Loucy (cell line): ENCODE measurements around the gene KRT12.

Experiments used
- H2AFZ ChIP-seq: fragments of 200-600 bp; sonication (generic); 2 replicates; pipeline ENCODE4 v1.6.0; 2016; ENCODE audit warnings: antibody characterized with exemption, mild to moderate bottlenecking, low read length, moderate library complexity
- H3F3A ChIP-seq: fragments of 200-600 bp; 2 replicates; pipeline ENCODE4 v1.6.0; 2016; ENCODE audit warnings: antibody characterized with exemption, low read depth, mild to moderate bottlenecking
- H3K27me3 ChIP-seq: fragments of 200-600 bp; sonication (generic); 2 replicates; pipeline ENCODE4 v1.6.1; 2014; ENCODE audit warnings: low read length, mild to moderate bottlenecking; ENCODE audit not compliant: insufficient read depth, poor library complexity, severe bottlenecking
- H3K36me3 ChIP-seq: fragments of 200-600 bp; sonication (generic); 2 replicates; pipeline ENCODE4 v1.6.1; 2016; ENCODE audit warnings: low read length; ENCODE audit not compliant: insufficient read depth
- H3K4me1 ChIP-seq: fragments of 200-600 bp; sonication (generic); 2 replicates; pipeline ENCODE4 v1.5.1; 2014; ENCODE audit warnings: low read length, mild to moderate bottlenecking; ENCODE audit not compliant: insufficient read depth, poor library complexity, severe bottlenecking
- H3K4me2 ChIP-seq: fragments of 200-600 bp; sonication (generic); 2 replicates; pipeline ENCODE4 v1.6.0; 2014; ENCODE audit warnings: antibody characterized with exemption, low read length, low read depth, mild to moderate bottlenecking; ENCODE audit not compliant: poor library complexity, severe bottlenecking
- H3K4me3 ChIP-seq: fragments of 200-600 bp; sonication (generic); 2 replicates; pipeline ENCODE4 v1.5.1; 2014; ENCODE audit warnings: low read length, mild to moderate bottlenecking, mixed read lengths; ENCODE audit not compliant: poor library complexity, severe bottlenecking
- H3K79me2 ChIP-seq: fragments of 200-600 bp; sonication (generic); 2 replicates; pipeline ENCODE4 v1.6.1; 2014; ENCODE audit warnings: low read length; ENCODE audit not compliant: insufficient read depth
- H3K9ac ChIP-seq: fragments of 200-600 bp; sonication (generic); 2 replicates; pipeline ENCODE4 v1.6.0; 2014; ENCODE audit warnings: mild to moderate bottlenecking, low read depth, low read length, moderate library complexity; ENCODE audit not compliant: poor library complexity, severe bottlenecking
- H3K9me2 ChIP-seq: fragments of 200-600 bp; sonication (generic); replicated peaks from 2 replicates; pipeline ENCODE4 v1.6.1; 2016; ENCODE audit warnings: low read depth, low read length, mixed read lengths
- H3K9me3 ChIP-seq: fragments of 200-600 bp; sonication (generic); 2 replicates; pipeline ENCODE4 v1.6.1; 2014; ENCODE audit warnings: mild to moderate bottlenecking, antibody characterized with exemption, low read length, low read depth; ENCODE audit not compliant: insufficient read depth
- H4K20me1 ChIP-seq: fragments of 200-600 bp; sonication (generic); 2 replicates; pipeline ENCODE4 v1.6.0; 2014; ENCODE audit warnings: antibody characterized with exemption, low read length, mild to moderate bottlenecking; ENCODE audit not compliant: insufficient read depth, poor library complexity, severe bottlenecking
- CTCF ChIP-seq: fragments of 200-600 bp; sonication (generic); conservative IDR thresholded peaks from 2 replicates; pipeline ENCODE4 v1.5.1; 2014; ENCODE audit warnings: mild to moderate bottlenecking, antibody characterized with exemption, low read length
- EZH2phosphoT487 ChIP-seq: fragments of 200-600 bp; IDR thresholded peaks from 2 replicates; pipeline ENCODE4 v1.6.1; 2018; ENCODE audit warnings: antibody characterized with exemption, mild to moderate bottlenecking, moderate library complexity, borderline replicate concordance

Gene KRT12

GRCh38 chr17:40910441-40910841, 43.4 kb upstream of the KRT12 start:
- no peaks in the 10 kb centered on the region for H3K9me3 ChIP-seq
- no peak overlapping the region for H3K4me3 ChIP-seq
- H4K20me1 ChIP-seq, result no peaks in the 10 kb centered on the region
- no peaks in the 10 kb centered on the region for H3K27me3 ChIP-seq
- TF ChIP-seq EZH2phosphoT487 (no peak), CTCF (no peak)
- no peaks in the 10 kb centered on the region for H3F3A ChIP-seq
- no peaks in the 10 kb centered on the region for H3K79me2 ChIP-seq
- H3K4me1 ChIP-seq, result no peaks in the 10 kb centered on the region
- no peaks in the 10 kb centered on the region for H3K36me3 ChIP-seq
- H2AFZ ChIP-seq, result peak overlapping the region; percentile 20; the same call in 1 of the 2 replicates
- H3K9ac ChIP-seq, result no peak overlapping the region
- H3K9me2 ChIP-seq, result no peaks in the 10 kb centered on the region
- H3K4me2 ChIP-seq, result no peak overlapping the region

GRCh38 chr17:40909755-40910154, 42.7 kb upstream of the KRT12 start:
- Histone ChIP-seq H3K4me1 (no peaks in the 10 kb centered on the region), H3K27me3 (no peaks in the 10 kb centered on the region), H3K9me2 (no peaks in the 10 kb centered on the region), H2AFZ (no peak overlapping the region), H3K36me3 (no peaks in the 10 kb centered on the region), H3F3A (no peaks in the 10 kb centered on the region), H3K79me2 (no peaks in the 10 kb centered on the region), H3K9ac (no peak overlapping the region), H3K4me3 (no peak overlapping the region), H3K9me3 (no peaks in the 10 kb centered on the region), H4K20me1 (no peaks in the 10 kb centered on the region), H3K4me2 (no peak overlapping the region)
- TF ChIP-seq EZH2phosphoT487 (no peak), CTCF (no peak)

- no peaks in the 10 kb centered on the region for H3K9me2 ChIP-seq
- H3K27me3 ChIP-seq, result no peaks in the 10 kb centered on the region
- H3F3A ChIP-seq, result no peaks in the 10 kb centered on the region
- no peaks in the 10 kb centered on the region for H4K20me1 ChIP-seq
- H3K4me3 ChIP-seq, result no peak overlapping the region
- H3K9me3 ChIP-seq, result no peaks in the 10 kb centered on the region
- no peaks in the 10 kb centered on the region for H3K79me2 ChIP-seq
- H3K4me2 ChIP-seq, result no peak overlapping the region
- no peaks in the 10 kb centered on the region for H3K36me3 ChIP-seq
- TF ChIP-seq EZH2phosphoT487 (no peak), CTCF (peak; percentile 91)
- no peak overlapping the region for H3K9ac ChIP-seq
- H2AFZ ChIP-seq, result no peak overlapping the region
- H3K4me1 ChIP-seq, result no peaks in the 10 kb centered on the region
Measured at GRCh38 chr17:40909351-40909750, 42.3 kb upstream of the KRT12 start.
